Measurements from ENCODE around the gene LRRC17.

Gene LRRC17

GRCh38 chr7:102988631-102989560 is 76.1 kb downstream of the LRRC17 start:
- H3K27me3 ChIP-seq (replicated peaks), result no peaks in the 10 kb centered on the region
- no peak for TF ChIP-seq CTCF (IDR thresholded peaks at IDR 0.05; ENCODE audit: low read depth, low read length, missing control alignments)
- no peak overlapping the region for H3K27ac ChIP-seq
- H3K4me3 ChIP-seq (ENCODE audit: low read depth, low read length), result no peak overlapping the region
- no peaks in the 10 kb centered on the region for H3K36me3 ChIP-seq (replicated peaks)
- no peak for DNase-seq
- in situ Hi-C loops (cut with HindIII; ENCODE audit: low pct_ligation_motif_present, low sequenced_read_pairs), result no loop called here

GRCh38 chr7:102990642-102991041 is 77.8 kb downstream of the LRRC17 start:
- Histone ChIP-seq H3K4me3 (ENCODE audit: low read depth, low read length) (no peak overlapping the region), H3K27me3 (replicated peaks) (no peaks in the 10 kb centered on the region), H3K36me3 (replicated peaks) (no peaks in the 10 kb centered on the region), H3K27ac (peak overlapping the region; percentile 95)
- in situ Hi-C loops (cut with HindIII; ENCODE audit: low pct_ligation_motif_present, low sequenced_read_pairs), result no loop called here
- no peak for TF ChIP-seq CTCF (IDR thresholded peaks at IDR 0.05; ENCODE audit: low read depth, low read length, missing control alignments)
- no peak for DNase-seq

GRCh38 chr7:102991077-102991539 is 78.3 kb downstream of the LRRC17 start:
- TF ChIP-seq CTCF (IDR thresholded peaks at IDR 0.05; ENCODE audit: low read depth, low read length, missing control alignments), result no peak
- no peak for DNase-seq
- Histone ChIP-seq H3K4me3 (ENCODE audit: low read depth, low read length) (no peak overlapping the region), H3K27ac (peak overlapping the region; percentile 95), H3K27me3 (replicated peaks) (no peaks in the 10 kb centered on the region), H3K36me3 (replicated peaks) (no peaks in the 10 kb centered on the region)
- in situ Hi-C loops (cut with HindIII; ENCODE audit: low pct_ligation_motif_present, low sequenced_read_pairs), result no loop called here

GRCh38 chr7:102991540-102992214 is 78.9 kb downstream of the LRRC17 start:
- H3K36me3 ChIP-seq (replicated peaks), result no peaks in the 10 kb centered on the region
- no peak overlapping the region for H3K4me3 ChIP-seq (ENCODE audit: low read depth, low read length)
- H3K27me3 ChIP-seq (replicated peaks), result no peaks in the 10 kb centered on the region
- DNase-seq, result peak; percentile 97
- no peak for TF ChIP-seq CTCF (IDR thresholded peaks at IDR 0.05; ENCODE audit: low read depth, low read length, missing control alignments)
- in situ Hi-C loops (cut with HindIII; ENCODE audit: low pct_ligation_motif_present, low sequenced_read_pairs), result no loop called here
- H3K27ac ChIP-seq, result peak overlapping the region; percentile 95

GRCh38 chr7:102992509-102992937 is 79.7 kb downstream of the LRRC17 start:
- Histone ChIP-seq H3K27ac (peak overlapping the region; percentile 95), H3K36me3 (replicated peaks) (no peaks in the 10 kb centered on the region), H3K27me3 (replicated peaks) (no peaks in the 10 kb centered on the region), H3K4me3 (ENCODE audit: low read depth, low read length) (no peak overlapping the region)
- TF ChIP-seq CTCF (IDR thresholded peaks at IDR 0.05; ENCODE audit: low read depth, low read length, missing control alignments), result no peak
- in situ Hi-C loops (cut with HindIII; ENCODE audit: low pct_ligation_motif_present, low sequenced_read_pairs), result no loop called here
- no peak for DNase-seq

All from brain microvascular endothelial cell (primary cell).